Testis (tissue), 3 donors: Measurements from ENCODE around the gene ASB13. TPM values are rescaled to one million over a fixed set of nuclear protein-coding genes. Genes with fewer than 3 reads are reported as not detected.
A peak's percentile ranks its signal among the peaks of the same experiment; 100 is the strongest.
"Not testable (repeated sequence)": the region's sequence is repeated elsewhere in the genome, so short reads cannot be mapped to it uniquely, and the experiment has no call there.

Experiments
- DNase-seq: peaks from one replicate; pipeline ENCODE4 v3.0.0-alpha.2; 2019
- H3K27ac ChIP-seq, 2 donors: fragments of 200-600 bp; sonication (generic); one replicate each; pipeline ENCODE4 v1.5.1; 2019
- H3K27me3 ChIP-seq: fragments of 200-600 bp; sonication (generic); one replicate; pipeline ENCODE4 v1.5.1; 2019
- H3K36me3 ChIP-seq: fragments of 200-600 bp; sonication (generic); one replicate; pipeline ENCODE4 v1.5.1; 2017; ENCODE audit warnings: low read depth; ENCODE audit errors: missing control alignments
- H3K4me1 ChIP-seq: fragments of 200-600 bp; sonication (generic); one replicate; pipeline ENCODE4 v1.5.1; 2019
- H3K4me3 ChIP-seq, 2 donors: fragments of 200-600 bp; sonication (generic); one replicate each; pipeline ENCODE4 v1.5.1; 2017 to 2019
- H3K9me3 ChIP-seq: fragments of 200-600 bp; sonication (generic); one replicate; pipeline ENCODE4 v1.5.1; 2017
- POLR2A ChIP-seq: fragments of 450-650 bp; IDR thresholded peaks from one replicate; pipeline ENCODE4 v1.6.1; 2017; ENCODE audit warnings: antibody characterized with exemption, mild to moderate bottlenecking, moderate library complexity
- WGBS, 2 donors: methylation state at CpG; one replicate each; pipeline ENCODE4 v1.1.5; 2018; 5-methylcytosine and 5-hydroxymethylcytosine counted together
- intact Hi-C: fragments of 100-400 bp; cut with DNase I; formaldehyde crosslinking; loops from one replicate; pipeline ENCODE4 v1.15.1; 2023; ENCODE audit warnings: low total_unique reads
- polyA plus RNA-seq: library from polyadenylated mRNA; stranded (reverse); fragments of 350-450 nt; fragmentation: Illumina TruSeq; extraction: RNeasy Lipid Tissue Mini Kit (QIAGEN cat#74804); gene quantifications from one replicate; pipeline ENCODE4 v1.2.3, GENCODE V29; 2014; ENCODE audit warnings: low read depth, low replicate concordance; ENCODE audit not compliant: insufficient read depth
- total RNA-seq, 2 donors: library from RNA; depleted of rRNA; stranded (reverse); fragments of >200 nt; gene quantifications; one replicate each; pipeline ENCODE4 v1.2.3, GENCODE V29; 2016
- TF ChIP-seq, protein P1 (sequence below), 3 experiments: fragments of 450-650 bp in 2 of 3; fragments of 200-600 bp in 1 of 3; sonication (generic) in 1 of 3; IDR thresholded peaks; one replicate each; pipeline ENCODE4 v1.5.1; 2016 to 2019; ENCODE audit warnings: antibody characterized with exemption in 3 of 3, mild to moderate bottlenecking in 2 of 3, moderate library complexity in 1 of 3

Gene ASB13
- total and polyA plus RNA-seq, 3 donors from 2014 or later = 9.4 to 14.1 (median 12.3) TPM

DNA sequence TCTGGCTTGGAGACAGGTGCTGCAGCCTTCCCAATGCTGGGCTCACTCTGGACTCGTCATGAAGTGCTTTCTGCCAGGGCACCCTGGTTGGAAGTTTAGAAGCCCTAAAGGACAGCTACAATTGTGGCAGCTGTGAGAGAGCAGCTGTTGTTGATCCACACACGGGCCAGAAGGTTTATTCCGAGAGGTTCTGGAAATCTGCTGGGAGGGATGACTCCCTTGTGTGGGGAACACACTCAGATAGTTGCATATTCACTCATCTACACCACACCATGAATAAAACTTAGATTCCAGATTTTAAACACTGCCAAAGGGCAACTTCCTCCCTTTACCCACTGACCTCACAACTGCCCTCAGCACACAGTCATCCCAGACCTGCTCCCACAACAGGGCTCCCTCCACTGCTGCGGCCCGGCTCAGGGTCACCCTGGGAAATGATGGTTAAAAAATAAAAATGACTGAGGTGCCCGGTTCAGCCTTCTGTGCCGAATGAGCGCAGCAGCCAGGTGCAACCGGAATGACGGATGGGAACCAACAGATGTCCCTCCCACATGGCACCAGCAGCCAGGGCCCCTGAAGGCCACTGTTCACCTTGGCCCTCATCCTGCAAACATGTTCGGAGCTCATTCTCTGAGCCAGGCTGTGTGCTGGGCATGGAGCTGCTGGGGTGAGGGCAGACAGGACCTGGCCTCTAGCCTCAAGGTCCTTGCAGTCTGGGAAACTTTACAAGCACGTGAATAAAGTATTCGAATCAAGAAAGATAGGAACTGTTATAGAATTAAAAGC, 40.2 kb downstream of the ASB13 start:
- Histone ChIP-seq H3K27me3 (no peaks in the 10 kb centered on the region), H3K36me3 (no peaks in the 10 kb centered on the region), H3K4me3 (no peak overlapping the region), H3K27ac (peak overlapping the region in 1 of 2 donors; percentile 11), H3K9me3 (no peaks in the 10 kb centered on the region), H3K4me1 (peaks cover 8% of the 10 kb centered on the region)
- 50 to 55% methylated on average over 11 to 13 of the region's 13 CpGs for WGBS, 2 donors
- intact Hi-C loops = no loop called here
- DNase-seq = no peak
- no peak for TF ChIP-seq POLR2A
- TF ChIP-seq, protein P1, sequence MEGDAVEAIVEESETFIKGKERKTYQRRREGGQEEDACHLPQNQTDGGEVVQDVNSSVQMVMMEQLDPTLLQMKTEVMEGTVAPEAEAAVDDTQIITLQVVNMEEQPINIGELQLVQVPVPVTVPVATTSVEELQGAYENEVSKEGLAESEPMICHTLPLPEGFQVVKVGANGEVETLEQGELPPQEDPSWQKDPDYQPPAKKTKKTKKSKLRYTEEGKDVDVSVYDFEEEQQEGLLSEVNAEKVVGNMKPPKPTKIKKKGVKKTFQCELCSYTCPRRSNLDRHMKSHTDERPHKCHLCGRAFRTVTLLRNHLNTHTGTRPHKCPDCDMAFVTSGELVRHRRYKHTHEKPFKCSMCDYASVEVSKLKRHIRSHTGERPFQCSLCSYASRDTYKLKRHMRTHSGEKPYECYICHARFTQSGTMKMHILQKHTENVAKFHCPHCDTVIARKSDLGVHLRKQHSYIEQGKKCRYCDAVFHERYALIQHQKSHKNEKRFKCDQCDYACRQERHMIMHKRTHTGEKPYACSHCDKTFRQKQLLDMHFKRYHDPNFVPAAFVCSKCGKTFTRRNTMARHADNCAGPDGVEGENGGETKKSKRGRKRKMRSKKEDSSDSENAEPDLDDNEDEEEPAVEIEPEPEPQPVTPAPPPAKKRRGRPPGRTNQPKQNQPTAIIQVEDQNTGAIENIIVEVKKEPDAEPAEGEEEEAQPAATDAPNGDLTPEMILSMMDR (IDR thresholded peaks at IDR 0.05) = no peak

DNA sequence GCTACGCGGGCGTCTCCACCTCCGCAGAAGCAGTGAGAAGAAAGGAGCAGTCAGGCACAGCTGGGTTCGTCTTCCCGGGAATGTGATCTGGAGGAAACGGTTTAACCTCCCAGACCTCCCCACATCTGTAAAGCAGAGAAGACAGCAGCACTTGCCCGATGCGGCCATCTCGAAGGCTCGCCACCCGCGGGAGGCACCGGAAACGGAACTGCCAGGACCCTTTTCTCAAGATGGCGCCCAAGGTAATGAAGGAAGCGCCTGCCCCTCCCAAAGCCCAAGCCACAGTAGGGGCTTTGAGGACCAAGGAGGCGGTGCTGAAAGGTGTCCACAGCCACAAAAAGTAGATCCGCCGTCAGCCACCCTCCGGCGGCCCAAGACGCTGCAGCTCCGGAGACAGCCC, 41.7 kb downstream of the ASB13 start:
- Histone ChIP-seq H3K4me1 (peaks cover 17% of the 10 kb centered on the region), H3K9me3 (no peaks in the 10 kb centered on the region), H3K36me3 (no peaks in the 10 kb centered on the region), H3K27ac (no peak overlapping the region), H3K27me3 (no peaks in the 10 kb centered on the region), H3K4me3 (peak overlapping the region; percentile 48 to 54)
- TF ChIP-seq, protein P1 (IDR thresholded peaks at IDR 0.05) = no peak
- no peak for TF ChIP-seq POLR2A
- 50 to 71% methylated on average over 23 to 24 of the region's 24 CpGs for WGBS, 2 donors
- intact Hi-C loops = loop anchor here (5.0 kb wide), 1 partner anchor 182 kb away; no protein-coding TSS in a partner anchor
- DNase-seq = peak; percentile 52

DNA sequence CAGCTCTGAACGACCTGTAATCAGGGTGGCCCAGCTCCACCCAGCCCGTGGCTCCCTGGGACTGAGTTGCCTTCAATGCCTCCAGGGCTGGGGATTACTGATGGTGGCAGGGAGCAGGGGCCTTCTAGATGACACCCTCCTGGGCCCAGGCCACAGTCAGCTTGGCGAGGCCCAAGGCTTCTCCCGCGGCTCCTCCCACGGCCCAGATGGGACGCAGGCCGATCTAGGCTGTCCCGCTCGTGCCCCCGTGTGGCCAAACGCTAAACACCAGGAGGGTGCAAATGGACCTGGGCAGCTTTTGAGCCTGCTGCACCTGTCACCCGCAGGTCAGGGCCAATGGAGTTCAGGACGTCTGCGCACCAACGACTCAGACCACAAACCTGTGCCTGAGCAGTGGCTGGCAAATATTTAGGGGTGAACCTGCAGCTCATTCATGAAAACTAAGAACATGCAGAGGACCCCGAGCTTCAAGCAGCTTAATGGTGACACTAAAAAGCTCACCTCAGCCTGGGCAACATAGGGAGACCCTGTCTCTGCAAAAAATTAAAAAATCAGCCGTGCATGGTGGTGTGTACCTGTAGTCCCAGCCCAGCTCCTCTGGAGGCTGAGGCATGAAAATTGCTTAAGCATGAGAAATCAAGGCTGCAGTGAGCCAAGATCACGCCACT, 43.2 kb downstream of the ASB13 start:
- WGBS, 2 donors = 31 to 41% methylated on average over 14 to 17 of the region's 19 CpGs
- Histone ChIP-seq H3K4me3 (no peak overlapping the region), H3K36me3 (no peaks in the 10 kb centered on the region), H3K27me3 (no peaks in the 10 kb centered on the region), H3K4me1 (peaks cover 26% of the 10 kb centered on the region), H3K9me3 (no peaks in the 10 kb centered on the region), H3K27ac (no peak overlapping the region)
- TF ChIP-seq POLR2A = no peak
- TF ChIP-seq, protein P1 (IDR thresholded peaks at IDR 0.05) = peak; percentile 75 to 85 (median 82)
- intact Hi-C loops = loop anchor here (5.0 kb wide), 1 partner anchor 181 kb away; no protein-coding TSS in a partner anchor
- peak; percentile 87 for DNase-seq

DNA sequence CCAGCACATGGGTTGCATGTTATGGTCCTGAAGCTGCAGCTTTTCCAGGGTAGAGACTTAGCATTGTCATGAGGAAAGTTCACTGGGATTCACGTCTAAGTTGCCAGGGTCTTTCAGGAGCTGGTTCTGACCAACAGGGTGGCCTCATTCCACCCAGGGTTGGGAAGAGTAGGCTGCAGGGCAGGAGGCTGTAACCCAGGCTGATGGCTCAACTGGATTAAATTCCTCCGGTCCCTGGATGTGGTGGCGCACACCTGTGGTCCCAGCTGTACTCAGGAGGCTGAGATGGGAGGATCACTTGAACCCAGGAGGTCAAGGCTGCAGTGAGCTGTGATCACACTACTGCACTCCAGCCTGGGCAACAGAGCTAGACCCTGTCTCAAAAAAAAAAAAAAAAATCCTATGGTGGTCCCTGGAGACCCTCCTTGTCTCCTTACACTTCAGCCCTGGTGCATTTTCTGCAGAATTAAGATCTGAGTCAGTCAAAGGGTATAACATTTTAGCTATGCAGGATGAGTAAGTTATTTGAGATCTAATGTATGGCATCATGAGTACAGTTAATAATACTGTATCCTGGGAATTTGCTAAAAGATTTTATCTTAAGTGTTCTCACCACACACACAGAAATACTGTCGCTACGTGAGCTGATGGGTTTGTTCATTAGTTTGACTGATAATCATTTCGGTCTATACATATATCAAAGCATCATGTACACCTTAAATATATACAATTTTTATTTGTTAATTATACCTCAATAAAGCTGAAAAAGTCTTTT, 44.0 kb downstream of the ASB13 start:
- DNase-seq = no peak
- intact Hi-C loops = loop anchor here (5.0 kb wide), 1 partner anchor 180 kb away; no protein-coding TSS in a partner anchor
- Histone ChIP-seq H3K27me3 (no peaks in the 10 kb centered on the region), H3K9me3 (no peaks in the 10 kb centered on the region), H3K4me1 (peaks cover 35% of the 10 kb centered on the region), H3K4me3 (no peak overlapping the region), H3K27ac (no peak overlapping the region), H3K36me3 (no peaks in the 10 kb centered on the region)
- 90 to 91% methylated on average over 6 of the region's 6 CpGs for WGBS, 2 donors
- TF ChIP-seq, protein P1 (IDR thresholded peaks at IDR 0.05) = no peak
- no peak for TF ChIP-seq POLR2A

DNA sequence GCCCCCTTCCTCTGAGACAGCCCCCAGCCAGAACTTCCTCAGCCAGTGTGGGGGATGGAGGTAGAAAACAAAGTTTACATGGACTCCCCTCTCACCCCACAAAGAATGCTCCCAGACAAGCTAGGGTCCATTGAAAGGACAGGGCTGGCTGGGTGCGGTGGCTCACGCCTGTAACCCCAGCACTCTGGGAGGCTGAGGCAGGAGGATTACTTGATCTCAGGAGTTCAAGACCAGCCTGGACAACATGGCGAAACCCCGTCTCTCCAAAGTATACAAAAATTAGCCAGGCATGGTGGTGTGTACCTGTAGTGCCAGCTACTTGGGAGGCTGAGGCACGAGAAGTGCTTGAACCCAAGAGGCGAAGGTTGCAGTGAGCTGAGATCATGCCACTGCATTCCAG, 45.0 kb downstream of the ASB13 start:
- peaks cover 37% of the 10 kb centered on the region for H3K4me1 ChIP-seq
- H3K27ac ChIP-seq, H3K4me3 ChIP-seq, DNase-seq, H3K9me3 ChIP-seq, H3K27me3 ChIP-seq, H3K36me3 ChIP-seq: not testable (repeated sequence)
- WGBS, 2 donors = 88 to 94% methylated on average over 4 to 6 of the region's 6 CpGs
- intact Hi-C loops = loop anchor here (5.0 kb wide), 1 partner anchor 179 kb away; no protein-coding TSS in a partner anchor
